K562 (cell line): ENCODE measurements around the gene NIM1K. TPM values are rescaled to one million over a fixed set of nuclear protein-coding genes. Genes with fewer than 3 reads are reported as not detected.
A peak's percentile ranks its signal among the peaks of the same experiment; 100 is the strongest.

ENCODE experiments used
- ATAC-seq: fragments of 200-7000 bp; cut with Tn5 transposase; 3 replicates; pipeline ENCODE4 v1.9.1; 2020; ENCODE audit warnings: moderate library complexity
- BruUV-seq: library from RNA; stranded (reverse); fragments of 400-500 nt; replicated peaks from 2 replicates; lab custom pipeline; 2021; lab: Mats Ljungman, UMichigan
- CTCF ChIA-PET: fragments of 300-600 bp; formaldehyde crosslinking; extraction: SDS; loops from one replicate; lab custom pipeline; 2021; ENCODE audit warnings: low intra/inter-chr PET ratio; lab: Yijun Ruan, JAX
- POLR2A ChIA-PET: fragments of 300-600, 350-650 bp; sonication (Branson Sonifier 250); formaldehyde crosslinking; extraction: SDS; loops from one replicate; lab custom pipeline; 2021; ENCODE audit warnings: antibody characterized with exemption, inconsistent platforms; lab: Yijun Ruan, JAX
- DNase-seq, 4 experiments: peaks; one replicate each; pipeline versions ENCODE4 v3.0.0 to v3.0.0-alpha.2; 2011 to 2018; ENCODE audit warnings: low spot score in 3 of 4, mixed read lengths in 3 of 4; ENCODE audit errors: extremely low read depth in 1 of 4
- FAIRE-seq: peaks from 2 replicates; lab custom pipeline; 2011; peaks lifted over from hg19 to GRCh38; lab: Jason Lieb, UNC
- H2AFZ ChIP-seq: 2 replicates; pipeline ENCODE4 v1.6.0; 2011; ENCODE audit warnings: low read depth, low read length, control low read depth, inconsistent platforms
- H3K27ac ChIP-seq: fragments of 200-600 bp; 3 replicates; pipeline ENCODE4 v1.8.0; 2011; ENCODE audit warnings: low read depth, mild to moderate bottlenecking, control low read depth, inconsistent platforms, low read length, moderate library complexity, mixed read lengths; ENCODE audit errors: extremely low read depth
- H3K27me3 ChIP-seq, 2 experiments: fragments of 300-600 bp in 1 of 2; 2 replicates in 1 of 2; 3 replicates in 1 of 2; pipeline versions ENCODE4 v1.6.0 to v1.8.0; 2011; ENCODE audit warnings: inconsistent platforms in 2 of 2, low read length in 2 of 2, mild to moderate bottlenecking in 1 of 2, mixed read lengths in 1 of 2, moderate library complexity in 1 of 2; ENCODE audit not compliant: control insufficient read depth in 2 of 2, insufficient read depth in 2 of 2
- H3K36me3 ChIP-seq: fragments of 300-600 bp; 3 replicates; pipeline ENCODE4 v1.8.0; 2011; ENCODE audit warnings: mild to moderate bottlenecking, low read length, inconsistent platforms; ENCODE audit not compliant: control insufficient read depth, insufficient read depth
- H3K4me1 ChIP-seq, 2 experiments: fragments of 200-600 bp in 1 of 2; replicated peaks in 1 of 2; 2 replicates in 1 of 2; 3 replicates in 1 of 2; pipeline versions ENCODE4 v1.5.1 to v1.8.0; 2011; ENCODE audit warnings: inconsistent platforms in 2 of 2, low read length in 2 of 2, mild to moderate bottlenecking in 1 of 2, mixed read lengths in 1 of 2, moderate library complexity in 1 of 2; ENCODE audit not compliant: control insufficient read depth in 2 of 2, insufficient read depth in 2 of 2
- H3K4me2 ChIP-seq: 2 replicates; pipeline ENCODE4 v1.6.1; 2011; ENCODE audit warnings: low read length, control low read depth, inconsistent platforms, mixed read lengths; ENCODE audit not compliant: insufficient read depth
- H3K4me3 ChIP-seq: fragments of 200-600 bp; sonication (generic), shearing (Covaris generic); 2 replicates; pipeline ENCODE4 v1.5.1; 2016; ENCODE audit warnings: control low read depth, inconsistent platforms
- H3K79me2 ChIP-seq: fragments of 200-600 bp; 3 replicates; pipeline ENCODE4 v1.8.0; 2011; ENCODE audit warnings: low read length, inconsistent platforms; ENCODE audit not compliant: control insufficient read depth, insufficient read depth
- H3K9ac ChIP-seq, 2 experiments: 2 replicates each; pipeline versions ENCODE4 v1.6.0 to v1.6.1; 2011; ENCODE audit warnings: low read depth in 2 of 2, low read length in 2 of 2, control low read depth in 1 of 2, inconsistent platforms in 1 of 2, mild to moderate bottlenecking in 1 of 2, mixed read lengths in 1 of 2; ENCODE audit not compliant: insufficient read depth in 1 of 2
- H3K9me1 ChIP-seq: one replicate; pipeline ENCODE4 v1.6.0; 2011; ENCODE audit warnings: inconsistent platforms, mild to moderate bottlenecking, low read length, moderate library complexity; ENCODE audit not compliant: control insufficient read depth, insufficient read depth
- H3K9me3 ChIP-seq: replicated peaks from 2 replicates; pipeline ENCODE4 v1.5.1; 2011; ENCODE audit warnings: low read depth, low read length, inconsistent platforms; ENCODE audit not compliant: control insufficient read depth, insufficient read depth
- H4K20me1 ChIP-seq: replicated peaks from 2 replicates; pipeline ENCODE4 v1.6.1; 2011; ENCODE audit warnings: low read length, inconsistent platforms, mixed read lengths; ENCODE audit not compliant: control insufficient read depth, insufficient read depth
- BRF1 ChIP-seq: IDR thresholded peaks from 3 replicates; pipeline ENCODE4 v1.6.1; 2011; ENCODE audit warnings: borderline replicate concordance, mild to moderate bottlenecking; ENCODE audit not compliant: insufficient read length; ENCODE audit errors: extremely low read depth
- GABPA ChIP-seq: fragments of 200-800 bp; sonication (Bioruptor generic); conservative IDR thresholded peaks from 2 replicates; pipeline ENCODE4 v1.6.1; 2016; ENCODE audit warnings: low read depth, missing genetic modification characterization, missing compliant biosample characterization
- SRSF9 ChIP-seq: fragments of 200-400 bp; formaldehyde crosslinking; IDR thresholded peaks from 2 replicates; pipeline ENCODE4 v1.6.1; 2017; ENCODE audit warnings: low read depth, low read length, borderline replicate concordance
- SUPT5H ChIP-seq: fragments of 450-650 bp; IDR thresholded peaks from 2 replicates; pipeline ENCODE4 v1.6.1; 2016
- TCF7 ChIP-seq: sonication (generic); IDR thresholded peaks from 2 replicates; pipeline ENCODE4 v1.6.1; 2016; ENCODE audit warnings: antibody characterized with exemption, borderline replicate concordance
- XRCC5 ChIP-seq: fragments of 200-400 bp; formaldehyde crosslinking; IDR thresholded peaks from 2 replicates; pipeline ENCODE4 v1.6.1; 2017; ENCODE audit warnings: low read depth, mild to moderate bottlenecking, low read length
- ZNF324 ChIP-seq: fragments of 250-450 bp; sonication (Bioruptor Pico); IDR thresholded peaks from 2 replicates; pipeline ENCODE4 v1.4.0; 2020; ENCODE audit warnings: mild to moderate bottlenecking
- WGBS: fragments of 100-300 bp; shearing (Covaris generic); methylation state at CpG from one replicate; pipeline ENCODE4 v1.1.6; 2016; ENCODE audit warnings: low coverage, mixed read lengths; ENCODE audit not compliant: insufficient coverage; ENCODE audit errors: missing lambda C conversion rate; 5-methylcytosine and 5-hydroxymethylcytosine counted together
- in situ Hi-C: fragments of 300-500 bp; cut with MboI; formaldehyde crosslinking; loops from 4 replicates; pipeline ENCODE4 v1.15.0; 2018; ENCODE audit warnings: inconsistent platforms, mixed read lengths
- intact Hi-C: fragments of 100-400 bp; cut with micrococcal nuclease; formaldehyde crosslinking; loops from 2 replicates; pipeline ENCODE4 v1.14.2; 2022
- polyA plus RNA-seq, 8 experiments: library from polyadenylated mRNA; depleted of rRNA in 4 of 8; stranded (reverse) in 5 of 8; unstranded in 3 of 8; fragments of >200 nt; fragmentation: Nextera tagmentation in 2 of 8; fragmentation: Illumina TruSeq in 1 of 8; extraction: Ambion mirVana in 2 of 8; extraction: Trizol in 1 of 8; gene quantifications; 2 replicates each; pipeline versions ENCODE4 v1.2.1 to v1.2.3, GENCODE V29; 2011 to 2014; ENCODE audit warnings: inconsistent platforms in 1 of 8, missing spikeins in 1 of 8
- total RNA-seq, 7 experiments: library from RNA; depleted of rRNA in 6 of 7; stranded (reverse); fragments of >200 nt in 6 of 7; fragmentation: Illumina TruSeq in 2 of 7; extraction: Trizol in 2 of 7; gene quantifications; 2 replicates each; pipeline versions ENCODE4 v1.2.1 to v1.2.3, GENCODE V29; 2011 to 2021; ENCODE audit warnings: low replicate concordance in 1 of 7
- TF ChIP-seq, protein P1 (sequence below): sonication (generic); formaldehyde crosslinking; IDR thresholded peaks from 2 replicates; pipeline ENCODE4 v1.9.0; 2022; ENCODE audit warnings: mild to moderate bottlenecking, missing genetic modification reagents
- TF ChIP-seq, protein P2 (sequence below): fragments of 450-650 bp; IDR thresholded peaks from 2 replicates; pipeline ENCODE4 v1.6.1; 2016; ENCODE audit warnings: missing biosample characterization, missing genetic modification characterization
- TF ChIP-seq, protein P3 (sequence below), 2 experiments: IDR thresholded peaks; 2 replicates each; pipeline ENCODE4 v1.6.1; 2012; ENCODE audit warnings: improper control_type of control experiment in 2 of 2, low read depth in 2 of 2, low read length in 2 of 2, borderline replicate concordance in 1 of 2

Gene NIM1K
- total and polyA plus RNA-seq, 9 of the 15 experiments (the other 6 are each of a cell fraction or from before 2014, with no cell fraction given), result 0.03 to 0.34 (median 0.08) TPM; not detected in 3

DNA sequence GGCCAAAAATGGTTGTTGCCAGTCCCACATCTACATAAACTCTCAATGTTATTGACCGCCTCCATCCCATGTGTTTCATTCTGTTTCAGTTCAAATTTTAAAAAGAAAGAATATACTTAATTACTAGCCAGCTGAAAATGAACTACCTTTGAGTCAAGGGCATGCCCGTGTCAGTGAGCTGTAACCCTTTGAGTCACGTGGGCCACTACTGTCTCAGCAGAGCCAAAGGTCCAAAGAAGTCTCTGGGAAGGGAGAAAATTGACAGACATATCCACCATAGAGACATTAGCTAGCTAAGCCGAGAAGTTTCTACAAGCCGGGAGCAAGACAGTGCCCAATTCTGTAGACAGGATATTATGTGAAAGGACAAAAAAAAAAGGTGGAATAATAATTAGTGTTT lies 59.7 kb downstream of the NIM1K start (continued):
- TF ChIP-seq, protein P1, sequence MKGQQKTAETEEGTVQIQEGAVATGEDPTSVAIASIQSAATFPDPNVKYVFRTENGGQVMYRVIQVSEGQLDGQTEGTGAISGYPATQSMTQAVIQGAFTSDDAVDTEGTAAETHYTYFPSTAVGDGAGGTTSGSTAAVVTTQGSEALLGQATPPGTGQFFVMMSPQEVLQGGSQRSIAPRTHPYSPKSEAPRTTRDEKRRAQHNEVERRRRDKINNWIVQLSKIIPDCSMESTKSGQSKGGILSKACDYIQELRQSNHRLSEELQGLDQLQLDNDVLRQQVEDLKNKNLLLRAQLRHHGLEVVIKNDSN (CRISPR knock-in tag), result peak; percentile 42; the same call in 1 of the 2 replicates
- TF ChIP-seq SRSF9 (no peak), BRF1 (no peak)

DNA sequence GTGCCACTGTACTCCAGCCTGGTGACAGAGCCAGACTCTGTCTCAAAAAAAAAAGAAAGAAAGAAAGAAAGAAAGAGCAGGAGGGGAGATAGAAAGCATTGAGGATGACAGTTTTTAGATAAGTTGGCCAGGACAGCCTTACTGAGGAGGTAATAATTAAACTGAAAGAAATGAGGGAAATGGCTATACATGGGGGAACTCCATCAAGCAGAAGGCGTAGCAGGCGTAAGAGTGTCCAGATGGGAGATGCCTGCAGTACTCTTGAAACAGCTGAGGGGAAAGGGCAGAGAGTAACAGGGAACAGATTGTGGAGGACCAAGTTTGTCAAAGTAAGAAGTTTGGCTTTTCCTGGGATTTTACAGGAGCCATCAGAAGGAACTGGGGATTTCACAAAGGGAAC lies 63.7 kb downstream of the NIM1K start:
- WGBS, result 34% methylated on average over 2 of the region's 2 CpGs
- no peaks in the 10 kb centered on the region for H3K79me2 ChIP-seq
- TF ChIP-seq GABPA (tag) (no peak), SUPT5H (no peak), TCF7 (no peak), XRCC5 (no peak), ZNF324 (no peak)
- TF ChIP-seq, protein P2, sequence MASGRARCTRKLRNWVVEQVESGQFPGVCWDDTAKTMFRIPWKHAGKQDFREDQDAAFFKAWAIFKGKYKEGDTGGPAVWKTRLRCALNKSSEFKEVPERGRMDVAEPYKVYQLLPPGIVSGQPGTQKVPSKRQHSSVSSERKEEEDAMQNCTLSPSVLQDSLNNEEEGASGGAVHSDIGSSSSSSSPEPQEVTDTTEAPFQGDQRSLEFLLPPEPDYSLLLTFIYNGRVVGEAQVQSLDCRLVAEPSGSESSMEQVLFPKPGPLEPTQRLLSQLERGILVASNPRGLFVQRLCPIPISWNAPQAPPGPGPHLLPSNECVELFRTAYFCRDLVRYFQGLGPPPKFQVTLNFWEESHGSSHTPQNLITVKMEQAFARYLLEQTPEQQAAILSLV (tag), result no peak
- TF ChIP-seq, protein P3, sequence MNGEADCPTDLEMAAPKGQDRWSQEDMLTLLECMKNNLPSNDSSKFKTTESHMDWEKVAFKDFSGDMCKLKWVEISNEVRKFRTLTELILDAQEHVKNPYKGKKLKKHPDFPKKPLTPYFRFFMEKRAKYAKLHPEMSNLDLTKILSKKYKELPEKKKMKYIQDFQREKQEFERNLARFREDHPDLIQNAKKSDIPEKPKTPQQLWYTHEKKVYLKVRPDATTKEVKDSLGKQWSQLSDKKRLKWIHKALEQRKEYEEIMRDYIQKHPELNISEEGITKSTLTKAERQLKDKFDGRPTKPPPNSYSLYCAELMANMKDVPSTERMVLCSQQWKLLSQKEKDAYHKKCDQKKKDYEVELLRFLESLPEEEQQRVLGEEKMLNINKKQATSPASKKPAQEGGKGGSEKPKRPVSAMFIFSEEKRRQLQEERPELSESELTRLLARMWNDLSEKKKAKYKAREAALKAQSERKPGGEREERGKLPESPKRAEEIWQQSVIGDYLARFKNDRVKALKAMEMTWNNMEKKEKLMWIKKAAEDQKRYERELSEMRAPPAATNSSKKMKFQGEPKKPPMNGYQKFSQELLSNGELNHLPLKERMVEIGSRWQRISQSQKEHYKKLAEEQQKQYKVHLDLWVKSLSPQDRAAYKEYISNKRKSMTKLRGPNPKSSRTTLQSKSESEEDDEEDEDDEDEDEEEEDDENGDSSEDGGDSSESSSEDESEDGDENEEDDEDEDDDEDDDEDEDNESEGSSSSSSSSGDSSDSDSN (IDR thresholded peaks at IDR 0.05; ENCODE audit: borderline replicate concordance in 1 of 2, low read depth in 2 of 2, low read length in 2 of 2), result no peak
- DNase-seq, result no peak
- POLR2A ChIA-PET, result interaction anchor here (1.1 to 1.5 kb wide), 3 partner anchors 15 to 25 kb away, joined by 3 to 4 read pairs (median 3); no protein-coding TSS in a partner anchor
- H3K4me2 ChIP-seq, result no peak overlapping the region
- intact Hi-C loops (no loop called here), in situ Hi-C loops (no loop called here)
- no peak overlapping the region for H3K4me3 ChIP-seq
- no peak overlapping the region for H3K9ac ChIP-seq
- no peaks in the 10 kb centered on the region for H4K20me1 ChIP-seq
- H3K9me1 ChIP-seq, result no peaks in the 10 kb centered on the region
- no peaks in the 10 kb centered on the region for H3K9me3 ChIP-seq
- H3K27ac ChIP-seq, result no peak overlapping the region
- peak; percentile 23; the same call in 1 of the 3 replicates for ATAC-seq
- peaks cover 0 to 6% of the 10 kb centered on the region in 2 experiments; a peak in 1 of 5 replicates for H3K4me1 ChIP-seq
- no peak for FAIRE-seq
- no peak overlapping the region for H2AFZ ChIP-seq
- H3K36me3 ChIP-seq, result no peaks in the 10 kb centered on the region
- no TSS peak for BruUV-seq
- CTCF ChIA-PET, result no interaction called here
- no peaks in the 10 kb centered on the region; a peak in 2 of 5 replicates for H3K27me3 ChIP-seq
